ENCODE data around the gene COBLL1.

DNA sequence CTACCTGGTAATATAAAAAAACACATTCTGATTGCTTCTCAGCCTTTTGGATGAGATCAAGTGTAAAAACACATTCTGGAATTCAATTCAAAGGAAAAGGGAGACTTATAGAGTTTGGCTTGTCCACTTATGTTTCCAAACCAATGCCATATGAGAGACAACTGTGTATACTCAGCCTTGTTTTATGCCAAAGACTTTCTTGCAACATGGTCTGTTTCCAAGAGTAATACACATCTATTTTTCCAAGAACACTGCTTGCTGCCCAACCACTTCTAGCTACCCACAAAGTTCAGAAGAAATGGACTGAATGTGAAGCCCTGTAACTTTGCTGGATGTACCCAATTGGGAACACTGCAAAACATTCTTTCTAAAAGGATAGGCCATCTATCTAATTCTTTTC lies 172.3 kb downstream of the COBLL1 start:
- TF ChIP-seq, protein P1, sequence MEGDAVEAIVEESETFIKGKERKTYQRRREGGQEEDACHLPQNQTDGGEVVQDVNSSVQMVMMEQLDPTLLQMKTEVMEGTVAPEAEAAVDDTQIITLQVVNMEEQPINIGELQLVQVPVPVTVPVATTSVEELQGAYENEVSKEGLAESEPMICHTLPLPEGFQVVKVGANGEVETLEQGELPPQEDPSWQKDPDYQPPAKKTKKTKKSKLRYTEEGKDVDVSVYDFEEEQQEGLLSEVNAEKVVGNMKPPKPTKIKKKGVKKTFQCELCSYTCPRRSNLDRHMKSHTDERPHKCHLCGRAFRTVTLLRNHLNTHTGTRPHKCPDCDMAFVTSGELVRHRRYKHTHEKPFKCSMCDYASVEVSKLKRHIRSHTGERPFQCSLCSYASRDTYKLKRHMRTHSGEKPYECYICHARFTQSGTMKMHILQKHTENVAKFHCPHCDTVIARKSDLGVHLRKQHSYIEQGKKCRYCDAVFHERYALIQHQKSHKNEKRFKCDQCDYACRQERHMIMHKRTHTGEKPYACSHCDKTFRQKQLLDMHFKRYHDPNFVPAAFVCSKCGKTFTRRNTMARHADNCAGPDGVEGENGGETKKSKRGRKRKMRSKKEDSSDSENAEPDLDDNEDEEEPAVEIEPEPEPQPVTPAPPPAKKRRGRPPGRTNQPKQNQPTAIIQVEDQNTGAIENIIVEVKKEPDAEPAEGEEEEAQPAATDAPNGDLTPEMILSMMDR (IDR thresholded peaks at IDR 0.05) = no peak
- TF ChIP-seq POLR2A (IDR thresholded peaks at IDR 0.05) = no peak

All from lower leg skin (tissue), 3 donors.